Measurements from ENCODE around the gene PRSS33. TPM values are rescaled to one million over a fixed set of nuclear protein-coding genes. Genes with fewer than 3 reads are reported as not detected.

PRSS33 gene
- total RNA-seq, 1 experiment from 2014 or later, result not detected

DNA sequence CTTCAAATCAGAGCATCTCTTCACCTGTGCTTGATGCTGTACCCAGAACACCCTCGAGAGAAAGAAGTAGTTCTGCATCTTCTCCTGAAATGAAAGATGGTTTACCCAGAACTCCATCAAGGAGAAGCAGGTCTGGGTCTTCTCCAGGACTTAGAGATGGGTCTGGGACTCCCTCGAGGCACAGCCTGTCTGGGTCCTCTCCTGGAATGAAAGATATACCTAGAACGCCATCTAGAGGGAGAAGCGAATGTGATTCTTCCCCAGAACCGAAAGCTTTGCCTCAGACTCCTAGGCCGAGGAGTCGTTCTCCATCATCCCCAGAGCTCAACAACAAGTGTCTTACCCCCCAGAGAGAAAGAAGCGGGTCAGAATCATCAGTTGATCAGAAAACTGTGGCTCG, 22.6 kb downstream of the PRSS33 start:
- no peak overlapping the region for H3K4me3 ChIP-seq
- no peak for DNase-seq (ENCODE audit: low read depth in 1 of 2, low spot score in 2 of 2)
- no peaks in the 10 kb centered on the region for H3K9me3 ChIP-seq (replicated peaks)
- no peaks in the 10 kb centered on the region for H3K4me1 ChIP-seq (replicated peaks)
- H3K27ac ChIP-seq, result no peak overlapping the region
- H3K36me3 ChIP-seq, result peaks cover 100% of the 10 kb centered on the region
- no peaks in the 10 kb centered on the region for H3K27me3 ChIP-seq (replicated peaks)

DNA sequence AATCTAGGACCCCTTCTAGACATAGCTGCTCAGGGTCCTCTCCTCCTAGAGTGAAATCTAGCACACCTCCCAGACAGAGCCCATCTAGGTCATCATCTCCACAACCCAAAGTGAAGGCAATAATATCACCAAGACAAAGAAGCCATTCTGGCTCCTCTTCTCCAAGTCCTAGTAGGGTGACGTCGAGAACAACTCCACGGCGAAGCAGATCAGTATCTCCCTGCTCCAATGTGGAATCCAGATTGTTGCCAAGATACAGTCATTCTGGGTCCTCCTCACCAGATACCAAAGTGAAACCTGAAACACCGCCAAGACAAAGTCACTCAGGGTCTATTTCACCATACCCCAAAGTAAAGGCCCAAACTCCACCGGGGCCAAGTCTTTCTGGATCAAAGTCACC, 24.2 kb downstream of the PRSS33 start:
- no peak overlapping the region for H3K4me3 ChIP-seq
- H3K9me3 ChIP-seq (replicated peaks), result no peaks in the 10 kb centered on the region
- H3K27me3 ChIP-seq (replicated peaks), result no peaks in the 10 kb centered on the region
- H3K27ac ChIP-seq, result no peak overlapping the region
- no peak for DNase-seq (ENCODE audit: low read depth in 1 of 2, low spot score in 2 of 2)
- H3K4me1 ChIP-seq (replicated peaks), result no peaks in the 10 kb centered on the region
- peaks cover 100% of the 10 kb centered on the region for H3K36me3 ChIP-seq

DNA sequence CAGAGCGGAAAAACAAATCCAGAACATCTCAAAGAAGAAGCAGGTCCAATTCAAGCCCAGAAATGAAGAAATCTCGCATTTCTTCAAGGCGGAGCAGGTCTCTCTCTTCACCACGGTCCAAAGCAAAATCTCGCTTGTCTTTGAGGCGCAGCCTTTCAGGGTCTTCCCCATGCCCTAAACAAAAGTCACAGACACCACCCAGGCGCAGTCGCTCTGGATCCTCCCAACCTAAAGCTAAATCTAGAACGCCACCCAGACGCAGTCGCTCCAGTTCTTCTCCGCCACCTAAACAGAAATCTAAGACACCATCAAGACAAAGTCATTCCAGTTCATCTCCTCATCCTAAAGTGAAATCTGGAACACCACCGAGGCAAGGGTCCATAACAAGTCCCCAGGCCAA, 24.6 kb downstream of the PRSS33 start:
- H3K27me3 ChIP-seq (replicated peaks), result no peaks in the 10 kb centered on the region
- no peak for DNase-seq (ENCODE audit: low read depth in 1 of 2, low spot score in 2 of 2)
- peaks cover 100% of the 10 kb centered on the region for H3K36me3 ChIP-seq
- no peaks in the 10 kb centered on the region for H3K9me3 ChIP-seq (replicated peaks)
- H3K4me1 ChIP-seq (replicated peaks), result no peaks in the 10 kb centered on the region
- no peak overlapping the region for H3K27ac ChIP-seq
- H3K4me3 ChIP-seq, result no peak overlapping the region

DNA sequence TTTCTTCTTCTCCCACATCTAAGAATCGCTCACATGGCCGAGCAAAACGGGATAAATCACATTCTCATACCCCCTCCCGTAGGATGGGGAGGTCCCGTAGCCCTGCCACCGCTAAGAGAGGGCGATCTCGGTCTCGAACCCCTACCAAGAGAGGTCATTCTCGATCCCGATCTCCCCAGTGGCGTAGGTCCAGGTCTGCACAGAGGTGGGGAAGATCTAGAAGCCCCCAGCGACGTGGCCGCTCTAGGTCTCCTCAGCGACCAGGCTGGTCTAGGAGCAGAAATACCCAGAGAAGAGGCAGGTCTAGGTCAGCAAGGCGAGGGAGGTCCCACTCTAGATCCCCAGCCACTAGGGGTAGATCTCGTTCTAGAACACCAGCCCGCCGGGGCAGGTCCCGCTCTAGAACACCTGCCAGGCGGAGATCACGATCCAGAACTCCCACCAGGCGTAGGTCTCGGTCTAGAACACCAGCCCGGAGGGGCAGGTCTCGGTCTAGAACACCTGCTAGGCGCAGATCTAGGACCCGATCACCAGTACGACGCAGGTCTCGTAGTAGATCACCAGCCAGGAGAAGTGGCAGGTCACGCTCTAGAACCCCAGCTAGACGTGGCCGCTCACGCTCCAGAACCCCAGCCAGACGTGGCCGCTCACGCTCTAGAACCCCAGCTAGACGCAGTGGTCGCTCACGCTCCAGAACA, 25.3 kb downstream of the PRSS33 start:
- H3K36me3 ChIP-seq, result peaks cover 100% of the 10 kb centered on the region
- no peaks in the 10 kb centered on the region for H3K27me3 ChIP-seq (replicated peaks)
- no peaks in the 10 kb centered on the region for H3K4me1 ChIP-seq (replicated peaks)
- no peaks in the 10 kb centered on the region for H3K9me3 ChIP-seq (replicated peaks)
- H3K27ac ChIP-seq, result no peak overlapping the region
- no peak for DNase-seq (ENCODE audit: low read depth in 1 of 2, low spot score in 2 of 2)
- H3K4me3 ChIP-seq, result no peak overlapping the region

DNA sequence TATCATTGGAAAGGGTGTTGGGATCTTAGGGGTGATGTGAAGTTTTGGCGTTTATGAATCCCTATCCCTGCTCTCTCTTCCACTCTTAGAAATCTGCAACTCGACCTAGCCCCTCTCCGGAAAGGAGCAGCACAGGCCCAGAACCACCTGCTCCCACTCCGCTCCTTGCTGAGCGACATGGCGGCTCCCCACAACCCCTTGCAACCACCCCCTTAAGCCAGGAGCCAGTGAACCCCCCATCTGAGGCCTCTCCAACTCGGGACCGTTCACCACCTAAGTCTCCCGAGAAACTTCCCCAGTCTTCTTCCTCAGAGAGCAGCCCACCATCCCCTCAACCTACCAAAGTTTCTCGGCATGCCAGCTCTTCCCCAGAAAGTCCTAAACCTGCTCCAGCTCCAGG, 25.9 kb downstream of the PRSS33 start:
- no peak for DNase-seq (ENCODE audit: low read depth in 1 of 2, low spot score in 2 of 2)
- Histone ChIP-seq H3K4me1 (replicated peaks) (no peaks in the 10 kb centered on the region), H3K9me3 (replicated peaks) (no peaks in the 10 kb centered on the region)

DNA sequence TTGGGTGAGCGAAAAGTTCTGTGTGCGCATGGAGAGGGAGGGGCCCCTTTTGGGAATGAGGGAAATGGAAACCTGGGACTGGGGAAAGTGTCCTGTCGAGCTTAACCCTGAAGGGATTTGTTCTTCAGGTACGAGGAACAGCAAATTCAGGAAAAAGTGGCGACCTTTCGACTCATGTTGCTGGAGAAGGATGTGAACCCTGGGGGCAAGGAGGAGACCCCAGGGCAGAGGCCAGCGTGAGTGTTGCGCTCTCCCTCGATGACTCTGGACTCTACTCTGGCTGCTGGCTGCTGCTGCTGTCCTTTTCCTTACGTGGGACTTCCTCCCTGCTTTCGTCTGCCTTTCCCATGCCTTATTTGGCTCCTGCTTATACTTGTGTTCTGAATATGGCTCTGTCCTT, 30.0 kb downstream of the PRSS33 start:
- Histone ChIP-seq H3K27ac (no peak overlapping the region), H3K4me3 (no peak overlapping the region), H3K9me3 (replicated peaks) (no peaks in the 10 kb centered on the region), H3K4me1 (replicated peaks) (peaks cover 7% of the 10 kb centered on the region), H3K36me3 (peaks cover 98% of the 10 kb centered on the region), H3K27me3 (replicated peaks) (no peaks in the 10 kb centered on the region)
- DNase-seq (ENCODE audit: low read depth in 1 of 2, low spot score in 2 of 2), result no peak

More for the DNA sequence above, 25.9 kb downstream of the PRSS33 start:
- Histone ChIP-seq H3K27ac (no peak overlapping the region), H3K4me3 (no peak overlapping the region), H3K27me3 (replicated peaks) (no peaks in the 10 kb centered on the region), H3K36me3 (peaks cover 100% of the 10 kb centered on the region)

DNA sequence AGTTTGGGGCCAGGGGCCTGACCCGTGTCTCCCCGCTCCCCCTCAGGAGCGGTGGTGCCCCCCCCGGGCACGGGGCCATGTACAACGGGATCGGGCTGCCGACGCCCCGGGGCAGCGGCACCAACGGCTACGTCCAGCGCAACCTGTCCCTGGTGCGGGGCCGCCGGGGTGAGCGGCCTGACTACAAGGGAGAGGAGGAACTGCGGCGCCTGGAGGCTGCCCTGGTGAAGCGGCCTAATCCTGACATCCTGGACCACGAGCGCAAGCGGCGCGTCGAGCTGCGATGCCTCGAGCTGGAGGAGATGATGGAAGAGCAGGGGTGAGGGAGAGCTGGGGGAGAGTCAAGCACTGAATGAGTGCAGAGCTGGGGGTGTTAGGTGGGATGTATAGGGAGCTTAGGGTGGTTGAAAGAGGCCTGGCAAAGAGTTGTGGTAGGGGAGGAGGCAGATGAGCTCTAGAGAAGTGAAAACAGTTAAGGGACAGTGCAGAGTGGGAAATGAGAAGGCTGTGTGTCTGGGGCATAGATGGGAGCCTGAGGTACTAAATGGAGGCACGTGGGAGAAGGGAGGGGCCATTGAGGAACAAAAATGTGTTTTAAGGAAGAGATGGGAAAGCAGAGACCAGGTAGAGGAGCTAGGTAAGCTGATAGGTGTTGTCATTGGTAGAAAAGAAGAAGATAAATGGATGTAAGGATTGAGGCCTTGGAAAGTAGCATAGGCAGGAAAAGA, 30.9 kb downstream of the PRSS33 start:
- Histone ChIP-seq H3K27me3 (replicated peaks) (no peaks in the 10 kb centered on the region), H3K4me1 (replicated peaks) (peaks cover 14% of the 10 kb centered on the region), H3K9me3 (replicated peaks) (no peaks in the 10 kb centered on the region; the same call in 1 of the 2 replicates), H3K4me3 (no peak overlapping the region), H3K27ac (no peak overlapping the region), H3K36me3 (peaks cover 95% of the 10 kb centered on the region)
- DNase-seq (ENCODE audit: low read depth in 1 of 2, low spot score in 2 of 2), result no peak

DNA sequence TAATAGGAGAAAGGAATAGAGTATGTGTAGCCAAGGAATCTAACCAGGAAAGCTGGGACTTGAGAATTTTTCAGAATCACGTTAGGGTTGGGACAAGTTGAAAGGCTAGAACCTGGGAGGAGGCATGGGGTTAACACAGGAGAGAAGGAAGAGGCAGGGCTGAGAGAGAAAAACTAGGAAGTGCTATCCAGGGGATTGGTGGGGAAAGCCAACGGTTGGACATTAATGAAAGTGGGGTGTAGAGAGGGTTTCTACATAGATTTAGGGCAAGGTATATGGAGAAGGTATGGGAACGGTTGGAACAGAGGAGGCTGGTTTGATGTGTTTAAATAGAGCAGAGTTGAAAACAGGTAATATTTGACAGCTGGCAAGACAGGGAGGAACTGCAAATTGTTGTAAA, 32.2 kb downstream of the PRSS33 start:
- Histone ChIP-seq H3K4me1 (replicated peaks) (peaks cover 17% of the 10 kb centered on the region), H3K9me3 (replicated peaks) (no peaks in the 10 kb centered on the region; the same call in 1 of the 2 replicates), H3K27ac (no peak overlapping the region), H3K36me3 (peaks cover 84% of the 10 kb centered on the region), H3K27me3 (replicated peaks) (no peaks in the 10 kb centered on the region), H3K4me3 (no peak overlapping the region)
- no peak for DNase-seq (ENCODE audit: low read depth in 1 of 2, low spot score in 2 of 2)

DNA sequence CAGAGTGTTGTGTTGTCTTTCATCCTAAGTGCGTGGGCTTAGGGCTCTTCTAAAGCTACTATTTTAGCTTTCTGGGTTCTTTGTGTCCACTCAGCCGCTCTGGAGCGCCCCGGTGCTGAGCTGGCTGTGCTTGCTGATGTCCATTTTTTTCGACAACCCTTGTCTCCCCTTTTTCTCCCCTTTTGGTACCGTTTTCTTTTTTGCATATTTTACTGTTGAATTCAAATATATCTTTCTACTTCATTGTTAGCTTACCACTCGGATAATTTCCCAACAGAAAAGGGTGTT, 33.7 kb downstream of the PRSS33 start:
- Histone ChIP-seq H3K4me3 (peak overlapping the region; percentile 95), H3K4me1 (replicated peaks) (peaks cover 17% of the 10 kb centered on the region), H3K27me3 (replicated peaks) (no peaks in the 10 kb centered on the region), H3K9me3 (replicated peaks) (no peaks in the 10 kb centered on the region; the same call in 1 of the 2 replicates), H3K27ac (peak overlapping the region; percentile 99), H3K36me3 (peaks cover 70% of the 10 kb centered on the region)
- no peak for DNase-seq (ENCODE audit: low read depth in 1 of 2, low spot score in 2 of 2)

DNA sequence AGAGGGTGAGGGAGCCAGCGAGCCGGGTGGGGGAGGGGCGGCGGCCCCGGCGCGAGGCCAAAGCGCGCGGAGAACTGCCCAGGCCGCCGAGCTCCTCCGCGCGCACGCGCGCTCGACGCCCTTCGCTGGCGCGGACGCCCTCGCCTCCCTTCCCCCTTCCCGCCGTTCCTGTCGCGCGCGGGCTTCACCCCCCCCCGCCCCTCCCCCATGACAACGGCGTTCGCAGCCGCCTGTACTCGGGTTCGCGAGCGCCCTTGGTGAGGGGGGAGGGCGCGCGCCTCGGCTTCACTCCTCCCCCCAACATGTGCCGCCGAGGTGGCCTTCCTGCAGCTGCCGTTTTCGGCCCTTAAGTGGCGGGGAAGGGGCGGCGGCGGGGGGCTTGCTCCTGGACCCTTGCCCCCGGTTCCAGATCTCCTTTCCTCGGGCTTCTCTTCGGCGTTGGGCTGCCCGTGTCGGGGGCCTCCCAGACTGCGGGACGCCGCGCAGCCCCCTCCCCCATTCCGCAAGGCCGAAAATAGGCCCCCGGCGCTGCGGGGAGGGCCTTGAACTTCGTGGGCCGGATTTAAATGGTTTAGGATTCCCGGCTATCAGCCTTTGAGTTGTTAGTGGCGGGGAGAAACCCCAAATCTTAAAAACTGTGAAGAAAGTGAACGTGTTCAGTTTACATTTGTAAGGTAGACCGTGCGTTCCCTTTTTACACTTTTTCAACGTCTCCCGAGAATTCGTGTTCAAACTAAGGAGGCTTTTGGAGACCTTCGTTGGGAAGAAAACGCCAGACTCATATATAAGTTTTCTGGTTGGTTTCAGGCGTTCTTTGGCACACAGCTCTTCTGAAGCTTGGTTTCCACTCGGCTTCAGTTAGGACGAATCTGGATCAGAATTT, 34.3 kb downstream of the PRSS33 start:
- Histone ChIP-seq H3K27ac (peak overlapping the region; percentile 99), H3K27me3 (replicated peaks) (no peaks in the 10 kb centered on the region), H3K4me1 (replicated peaks) (peaks cover 17% of the 10 kb centered on the region), H3K9me3 (replicated peaks) (no peaks in the 10 kb centered on the region; the same call in 1 of the 2 replicates), H3K4me3 (peak overlapping the region; percentile 95), H3K36me3 (peaks cover 64% of the 10 kb centered on the region)
- DNase-seq (ENCODE audit: low read depth in 1 of 2, low spot score in 2 of 2), result peak in 1 of 2 experiments; percentile 85

DNA sequence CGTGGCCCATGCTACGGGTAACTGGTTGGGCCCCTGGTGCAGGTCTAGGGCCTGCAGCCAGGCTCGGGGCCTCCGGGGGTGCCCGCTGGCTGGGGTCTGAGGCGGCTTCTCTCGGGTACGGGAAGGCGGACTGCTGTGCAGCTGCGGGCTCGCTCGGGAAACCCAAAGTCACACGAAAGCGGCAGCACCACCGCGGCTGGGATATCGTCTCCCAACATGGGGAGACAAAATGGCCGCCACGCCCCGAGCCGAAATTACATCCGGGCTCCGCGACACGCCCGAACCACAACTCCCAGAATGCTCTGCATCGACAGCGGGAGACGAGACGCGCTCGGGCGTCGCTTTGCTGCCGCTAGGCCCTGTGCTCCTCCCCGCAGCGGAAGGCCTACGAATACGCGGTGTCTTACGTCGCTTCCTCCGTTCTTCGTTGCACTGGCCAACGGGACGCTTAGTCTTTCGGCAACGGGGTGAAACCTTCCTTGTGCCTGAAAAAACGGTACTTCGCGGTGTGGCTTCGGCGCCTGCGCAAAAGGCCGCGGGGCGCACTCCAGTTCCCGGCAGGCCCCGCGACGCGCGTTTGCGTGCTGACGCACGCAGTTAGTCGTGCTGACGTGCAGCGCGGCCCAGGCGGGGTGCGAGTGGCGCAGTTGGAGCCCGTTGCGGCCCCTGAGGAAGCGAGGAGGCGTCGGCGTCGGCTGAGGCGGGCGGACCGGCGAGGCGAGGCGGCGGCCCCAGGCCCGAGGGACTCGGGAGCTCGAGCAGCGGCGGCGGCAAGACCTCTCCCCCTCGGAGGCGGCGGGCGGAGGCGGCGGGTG, 35.1 kb downstream of the PRSS33 start, which contains the start of gene SRRM2:
Gene SRRM2, plus strand, starts transcription at position 604 of the 815 bp plus-strand sequence. CDS start 3,727 bp downstream, outside the sequence.
- H3K36me3 ChIP-seq, result peaks cover 55% of the 10 kb centered on the region
- H3K4me3 ChIP-seq, result peak within 1 kb of the TSS; percentile 95
- DNase-seq (ENCODE audit: low read depth in 1 of 2, low spot score in 2 of 2), result peak; percentile 95 to 99
- no peaks in the 10 kb centered on the region; the same call in 1 of the 2 replicates for H3K9me3 ChIP-seq (replicated peaks)
- H3K27me3 ChIP-seq (replicated peaks), result no peaks in the 10 kb centered on the region
- peak within 1 kb of the TSS; percentile 99 for H3K27ac ChIP-seq
- H3K4me1 ChIP-seq (replicated peaks), result peaks cover 17% of the 10 kb centered on the region

DNA sequence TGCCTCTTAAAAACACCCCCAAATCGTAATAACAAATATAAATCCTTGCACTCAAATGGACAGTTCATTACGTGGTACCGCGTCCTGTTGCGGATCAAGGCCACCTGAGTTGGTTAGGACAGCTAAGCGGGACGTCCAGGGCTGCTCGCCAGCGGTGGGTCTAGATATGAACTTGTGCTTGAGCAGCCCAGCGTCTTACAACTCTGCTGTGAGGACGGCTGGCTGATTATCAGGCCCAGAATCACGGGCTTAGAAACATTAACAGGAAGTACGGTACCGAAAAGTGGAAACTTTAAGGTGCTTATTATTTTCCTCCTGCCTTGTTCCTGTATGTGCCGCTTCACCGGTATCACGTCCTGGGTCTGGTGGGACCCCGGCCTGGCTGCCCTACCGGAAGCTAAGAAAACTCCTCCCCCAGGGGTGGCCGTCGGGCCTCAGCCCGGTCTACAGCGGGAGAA, 35.8 kb downstream of the PRSS33 start:
- no peak for DNase-seq (ENCODE audit: low read depth in 1 of 2, low spot score in 2 of 2)
- Histone ChIP-seq H3K4me1 (replicated peaks) (peaks cover 17% of the 10 kb centered on the region), H3K27ac (peak overlapping the region; percentile 99), H3K27me3 (replicated peaks) (no peaks in the 10 kb centered on the region), H3K36me3 (peaks cover 49% of the 10 kb centered on the region), H3K9me3 (replicated peaks) (no peaks in the 10 kb centered on the region; the same call in 1 of the 2 replicates), H3K4me3 (peak overlapping the region; percentile 95)

DNA sequence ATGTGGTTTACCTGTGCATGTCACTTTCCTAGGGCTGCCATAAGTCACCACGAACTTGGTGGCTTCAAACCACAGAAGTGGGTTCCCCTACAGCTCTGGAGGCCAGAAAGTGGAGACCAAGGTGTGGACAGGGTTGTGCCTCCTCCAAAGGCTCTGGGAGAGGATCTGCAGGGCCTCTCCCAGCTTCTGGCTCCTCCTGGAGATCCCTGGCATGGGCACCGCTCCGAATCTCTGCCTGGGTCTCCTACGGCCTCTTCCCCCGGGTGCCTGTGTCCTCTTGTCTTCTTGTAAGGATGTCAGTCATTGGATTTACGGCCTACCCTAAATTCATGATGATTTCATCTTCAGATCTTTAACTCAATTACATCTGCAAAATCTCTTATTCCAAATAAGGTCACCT, 37.4 kb downstream of the PRSS33 start:
- DNase-seq (ENCODE audit: low read depth in 1 of 2, low spot score in 2 of 2), result no peak
- no peak overlapping the region for H3K27ac ChIP-seq
- no peak overlapping the region for H3K4me3 ChIP-seq
- H3K9me3 ChIP-seq (replicated peaks), result no peaks in the 10 kb centered on the region; the same call in 1 of the 2 replicates
- H3K36me3 ChIP-seq, result peaks cover 32% of the 10 kb centered on the region
- no peaks in the 10 kb centered on the region for H3K27me3 ChIP-seq (replicated peaks)
- peaks cover 17% of the 10 kb centered on the region for H3K4me1 ChIP-seq (replicated peaks)
